ENCODE results near the gene ZCWPW1. TPM values are rescaled to one million over a fixed set of nuclear protein-coding genes. Genes with fewer than 3 reads are reported as not detected.
A peak's percentile ranks its signal among the peaks of the same experiment; 100 is the strongest.

Gene ZCWPW1
- total and polyA plus RNA-seq, 2 of the 8 experiments (the other 6 are each of a cell fraction or from before 2014, with no cell fraction given) = 0.51 to 1.4 TPM

DNA sequence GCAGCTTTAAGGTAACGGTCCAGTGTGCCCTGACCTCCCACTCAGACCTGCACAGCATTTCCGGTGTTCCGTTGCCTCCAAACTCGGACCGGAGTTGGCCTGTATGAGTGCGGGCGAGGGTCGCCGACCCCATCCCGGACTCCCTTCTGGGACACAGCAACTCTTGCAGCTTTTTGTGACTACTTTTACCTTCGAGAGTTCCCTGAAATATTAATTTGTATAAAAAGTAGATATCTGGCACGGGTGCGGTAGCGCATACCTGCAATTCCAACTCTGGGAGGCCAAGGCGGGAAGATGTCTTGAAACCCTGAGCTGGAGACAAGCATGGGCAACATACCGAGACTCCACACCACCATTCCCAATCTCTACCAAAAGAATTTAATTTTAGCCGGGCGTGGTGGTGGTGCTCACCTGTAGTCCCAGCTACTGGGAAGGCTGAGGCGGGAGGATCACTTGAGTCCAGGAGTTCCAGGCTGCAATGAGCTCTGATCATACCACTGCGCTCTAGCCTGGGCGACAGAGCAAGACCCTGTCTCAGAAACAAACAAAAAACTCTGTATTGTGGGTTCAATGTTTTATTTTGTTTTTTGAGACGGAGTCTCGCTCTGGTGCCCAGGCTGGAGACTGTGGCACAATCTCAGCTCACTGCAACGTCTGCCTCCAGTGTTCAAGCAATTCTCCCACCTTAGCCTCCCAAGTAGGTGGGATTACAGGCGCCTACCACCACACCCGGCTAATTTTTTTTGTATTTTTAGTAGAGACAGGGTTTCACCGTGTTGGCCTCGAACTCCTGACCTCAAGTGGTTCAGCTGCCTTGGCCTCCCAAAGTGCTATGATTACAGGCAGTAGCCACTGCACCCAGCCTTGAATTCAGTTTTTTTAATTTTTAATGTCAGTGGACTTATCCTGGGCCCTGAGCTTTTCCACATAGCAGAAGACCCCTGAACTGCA lies 8.9 kb upstream of the ZCWPW1 start:
- no peak overlapping the region for H3K9ac ChIP-seq (replicated peaks in 1 of 4; ENCODE audit: extremely low read depth in 1 of 4, low read depth in 3 of 4, low read length in 3 of 4)

More for the DNA sequence above, 8.9 kb upstream of the ZCWPW1 start:
- H3K36me3 ChIP-seq (ENCODE audit: control insufficient read depth in 2 of 4, insufficient read depth in 4 of 4, low read length in 3 of 4) = peaks cover 2 to 27% (median 18%) of the 10 kb centered on the region in 4 experiments; a peak in 6 of 8 replicates
- H3K79me1 ChIP-seq (ENCODE audit: low read depth, low read length) = no peaks in the 10 kb centered on the region; the same call in none of the 2 replicates
- no peak overlapping the region for H2BK15ac ChIP-seq (ENCODE audit: low read length)
- WGBS, 2 experiments (ENCODE audit: extremely low coverage in 1 of 2, insufficient coverage in 1 of 2, insufficient read length in 1 of 2, insufficient replicate concordance in 2 of 2, low coverage in 1 of 2, low lambda C conversion rate in 2 of 2, missing lambda C conversion rate in 1 of 2) = 93% methylated on average over 27 of the region's 28 CpGs; no CpG with 5 or more reads in 1 of the 2 experiments
- no peak overlapping the region for H2BK120ac ChIP-seq (replicated peaks; ENCODE audit: low read depth, low read length)
- H2BK12ac ChIP-seq (ENCODE audit: low read depth, low read length) = 0 out of 2 replicates have a peak overlapping the region, but pooled peaks have one; percentile 33
- no peak for FAIRE-seq
- H2AK5ac ChIP-seq (ENCODE audit: low read depth, low read length) = peak overlapping the region; percentile 15; the same call in 1 of the 2 replicates
- peaks cover 0 to 28% of the 10 kb centered on the region in 2 experiments; a peak in 2 of 4 replicates for H3K79me2 ChIP-seq (ENCODE audit: control insufficient read depth in 1 of 2, insufficient read depth in 2 of 2, low read length in 2 of 2)
- no peaks in the 10 kb centered on the region for H3K27me3 ChIP-seq (replicated peaks in 1 of 4; ENCODE audit: control insufficient read depth in 3 of 4, extremely low read depth in 1 of 4, insufficient read depth in 3 of 4, low read length in 3 of 4)
- no peak for DNase-seq (ENCODE audit: low read depth in 1 of 2, low spot score in 2 of 2)
- CTCF ChIA-PET (ENCODE audit: partially characterized antibody) = interaction anchor here (1.1 to 1.8 kb wide), 7 partner anchors 8 to 126 kb away, joined by 3 to 7 read pairs (median 4); partner anchors contain the start of gene MEPCE
- no peaks in the 10 kb centered on the region; the same call in 1 of the 2 replicates for H3K23me2 ChIP-seq (ENCODE audit: low read depth, low read length)
- no peak overlapping the region for H3K27ac ChIP-seq (ENCODE audit: low read depth, low read length)
- POLR2A ChIA-PET (ENCODE audit: partially characterized antibody) = interaction anchor here (0.8 to 5.2 kb wide), 13 partner anchors 8 to 149 kb away, joined by 3 to 55 read pairs (median 4); partner anchors contain the start of genes FBXO24, LRCH4, MEPCE and ZCWPW1
- peak overlapping the region; percentile 51 for H4K5ac ChIP-seq (ENCODE audit: insufficient read length, low read depth, low read length)
- H2AFZ ChIP-seq (ENCODE audit: low read length) = no peak overlapping the region
- no peaks in the 10 kb centered on the region for H3K9me3 ChIP-seq (ENCODE audit: insufficient read depth in 2 of 2, low read depth in 1 of 2, low read length in 1 of 2)
- H3K4me2 ChIP-seq (ENCODE audit: insufficient read depth in 1 of 2, low read depth in 2 of 2, low read length in 2 of 2) = peak overlapping the region in 1 of 2 experiments; percentile 97; a peak in 2 of 4 replicates
- peak overlapping the region in 1 of 4 experiments; percentile 86; a peak in 1 of 8 replicates for H3K4me3 ChIP-seq (ENCODE audit: extremely low read depth in 1 of 4, insufficient read depth in 2 of 4, low read depth in 3 of 4, low read length in 4 of 4)
- H2BK20ac ChIP-seq (ENCODE audit: low read length) = no peak overlapping the region
- H4K8ac ChIP-seq (ENCODE audit: extremely low read depth, insufficient read depth, low read length) = peak overlapping the region; percentile 82
- H3K18ac ChIP-seq (ENCODE audit: extremely low read depth, low read length) = no peak overlapping the region
- H3K4ac ChIP-seq (replicated peaks; ENCODE audit: insufficient read length, low read depth, low read length) = peak overlapping the region; percentile 88
- no peak for TF ChIP-seq TAF7 (optimal IDR thresholded peaks at IDR 0.05; ENCODE audit: borderline replicate concordance, low read depth, low read length)
- TF ChIP-seq SP4 (IDR thresholded peaks at IDR 0.05; ENCODE audit: low read length) = no peak
- no peak for TF ChIP-seq HDAC6 (IDR thresholded peaks at IDR 0.05; ENCODE audit: low read depth, low read length)
- TF ChIP-seq RBBP5 (IDR thresholded peaks at IDR 0.05; ENCODE audit: borderline replicate concordance, low read depth, low read length) = no peak
- no peak for TF ChIP-seq RFX5 (IDR thresholded peaks at IDR 0.05; ENCODE audit: borderline replicate concordance, low read depth, low read length)
- TF ChIP-seq MAFK (IDR thresholded peaks at IDR 0.05; ENCODE audit: low read depth, low read length) = no peak
- no peak for TF ChIP-seq ASH2L (IDR thresholded peaks at IDR 0.05; ENCODE audit: low read length)
- no peak for TF ChIP-seq POLR2AphosphoS5 (IDR thresholded peaks at IDR 0.05; ENCODE audit: low read depth, low read length)
- H4K91ac ChIP-seq (replicated peaks; ENCODE audit: insufficient read length, low read length) = peak overlapping the region; percentile 48
- no peak overlapping the region for H3K23ac ChIP-seq (ENCODE audit: insufficient read length)
- no peak overlapping the region for H3K56ac ChIP-seq (replicated peaks; ENCODE audit: insufficient read length, low read depth, low read length)
- H2BK5ac ChIP-seq (ENCODE audit: low read depth, low read length) = no peak overlapping the region
- no peak overlapping the region for H3K14ac ChIP-seq (ENCODE audit: insufficient read length)
- peaks cover 0 to 5% (median 2%) of the 10 kb centered on the region in 4 experiments; a peak in 4 of 7 replicates for H3K4me1 ChIP-seq (replicated peaks in 1 of 4; ENCODE audit: control insufficient read depth in 3 of 4, insufficient read depth in 4 of 4, low read length in 3 of 4)
- H4K20me1 ChIP-seq (replicated peaks in 1 of 2; ENCODE audit: control insufficient read depth in 1 of 2, insufficient read depth in 2 of 2, low read length in 2 of 2) = peaks cover 4 to 6% of the 10 kb centered on the region in 2 experiments
